ENCODE measurements around the gene PKLR.

DNA sequence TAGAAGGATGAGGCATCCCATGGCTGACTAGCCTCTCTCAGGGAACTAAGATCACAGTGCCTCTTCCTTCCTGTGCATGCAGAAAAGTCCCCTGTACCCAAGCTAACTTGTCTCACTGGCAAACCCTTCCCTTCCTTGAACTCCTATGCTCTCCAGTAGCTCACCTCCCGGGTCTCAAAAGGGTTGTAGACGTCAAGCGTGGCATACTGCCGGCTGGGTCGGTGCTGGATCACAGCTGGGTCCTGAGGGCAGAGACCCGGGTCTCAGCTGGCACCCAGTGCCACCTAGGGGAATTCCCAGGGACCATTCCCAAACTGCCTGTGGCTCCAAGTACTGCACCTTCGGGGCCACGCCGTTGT lies 39.8 kb downstream of the PKLR start:
- no peak for TF ChIP-seq EP300 (IDR thresholded peaks at IDR 0.05)
- TF ChIP-seq POLR2A (IDR thresholded peaks at IDR 0.05), result no peak
